ENCODE results near the gene ZFYVE9. TPM values are rescaled to one million over a fixed set of nuclear protein-coding genes. Genes with fewer than 3 reads are reported as not detected.
A peak's percentile ranks its signal among the peaks of the same experiment; 100 is the strongest.
"Not testable (repeated sequence)": the region's sequence is repeated elsewhere in the genome, so short reads cannot be mapped to it uniquely, and the experiment has no call there.

ZFYVE9 gene
- polyA plus RNA-seq, 1 donor = 40.2 TPM

- DNase-seq = no peak
These were observed 49.6 kb downstream of the ZFYVE9 start for GRCh38 chr1:52191395-52191965.

DNA sequence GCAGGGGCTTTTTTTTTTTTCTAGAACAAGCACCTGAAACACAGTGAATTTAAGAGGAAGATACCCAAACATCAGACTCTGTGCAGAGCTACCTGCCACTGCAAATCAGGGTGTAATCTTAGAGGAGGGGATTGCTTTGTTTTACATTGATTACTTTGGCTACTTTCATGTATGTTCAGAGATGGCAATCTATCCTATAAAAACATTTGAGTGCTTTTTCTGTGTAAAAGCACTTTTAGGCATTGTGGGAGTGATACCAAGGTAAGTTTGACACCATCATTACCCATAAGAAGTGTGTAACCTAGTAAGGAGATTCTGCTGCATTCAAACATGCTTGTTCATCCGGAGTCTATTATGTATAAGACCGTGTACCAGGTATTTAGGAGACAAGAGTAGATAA lies 50.1 kb downstream of the ZFYVE9 start:
- DNase-seq = no peak

GRCh38 chr1:52192436-52192835 lies 50.5 kb downstream of the ZFYVE9 start:
- no peak for DNase-seq

DNA sequence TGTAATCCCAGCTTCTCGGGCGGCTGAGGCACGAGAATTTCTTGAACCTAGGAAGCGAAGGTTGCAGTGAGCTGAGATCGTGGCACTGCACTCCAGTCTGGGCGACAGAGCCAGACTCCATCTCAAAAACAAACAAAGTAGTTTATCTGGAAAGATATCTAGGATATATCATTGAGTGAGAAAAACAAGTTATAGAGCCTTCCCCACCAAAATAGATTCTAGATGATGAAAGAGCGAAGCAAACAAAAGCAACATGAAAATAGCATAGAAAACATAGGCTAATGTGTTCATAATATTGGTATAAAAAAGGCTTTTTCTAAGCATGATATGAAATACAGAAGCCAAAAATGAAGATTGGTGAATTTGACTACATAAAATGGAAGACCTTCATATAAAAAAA lies 52.1 kb downstream of the ZFYVE9 start:
- no peak for DNase-seq

- DNase-seq = no peak
These were observed 53.3 kb downstream of the ZFYVE9 start for GRCh38 chr1:52195161-52195560.

- peak; percentile 10 for DNase-seq
These were observed 62.2 kb downstream of the ZFYVE9 start for GRCh38 chr1:52203935-52204625.

GRCh38 chr1:52204696-52205095 lies 62.8 kb downstream of the ZFYVE9 start:
- no peak for DNase-seq

GRCh38 chr1:52206686-52207085 lies 64.8 kb downstream of the ZFYVE9 start:
- DNase-seq = not testable (repeated sequence)

- DNase-seq = no peak
These were observed 67.5 kb downstream of the ZFYVE9 start for GRCh38 chr1:52209429-52209828.

DNA sequence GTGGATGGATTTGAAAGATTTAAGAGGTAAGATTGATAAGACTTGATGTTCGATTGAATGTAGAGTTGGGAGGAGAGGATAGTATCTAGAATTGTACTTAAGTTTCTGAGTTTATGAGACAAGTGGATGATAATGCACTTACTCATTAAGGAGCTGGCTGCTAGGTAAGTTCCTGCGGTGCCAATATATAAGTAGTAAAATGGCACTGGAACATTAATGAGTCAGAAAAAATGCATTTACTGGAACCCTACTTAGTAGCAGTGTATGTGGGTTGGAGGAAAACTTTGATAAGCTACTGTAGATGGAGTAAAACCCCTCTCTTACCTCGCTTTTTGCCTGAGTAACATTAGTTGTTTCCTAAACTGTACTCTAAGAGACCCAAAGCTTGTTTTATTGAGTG lies 68.2 kb downstream of the ZFYVE9 start:
- no peak for DNase-seq

- DNase-seq = no peak
These were observed 75.1 kb downstream of the ZFYVE9 start for GRCh38 chr1:52216907-52217458.

- DNase-seq = no peak
These were observed 83.3 kb downstream of the ZFYVE9 start for GRCh38 chr1:52225174-52225573.

DNA sequence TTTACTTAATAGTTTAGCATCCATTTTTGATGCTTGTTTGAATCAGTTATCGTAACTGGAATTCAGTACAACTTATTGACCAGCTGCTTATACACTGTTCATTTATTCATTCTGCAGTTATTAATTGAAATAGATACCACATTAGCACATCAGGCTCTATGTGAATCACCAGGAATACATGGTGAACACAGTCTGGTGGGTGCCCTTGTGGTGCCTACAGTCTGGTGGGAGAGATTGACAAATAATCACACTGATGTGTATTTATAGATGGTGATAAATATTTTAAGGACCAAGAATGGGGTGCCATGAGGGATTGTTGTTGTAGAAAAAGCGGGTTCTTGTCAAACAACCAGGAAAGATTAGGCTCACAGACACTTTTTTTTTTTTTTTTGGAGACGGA lies 87.6 kb downstream of the ZFYVE9 start:
- no peak for DNase-seq

GRCh38 chr1:52233463-52233862 lies 91.6 kb downstream of the ZFYVE9 start:
- no peak for DNase-seq

GRCh38 chr1:52234014-52234413 lies 92.1 kb downstream of the ZFYVE9 start:
- DNase-seq = no peak

- DNase-seq = no peak
These were observed 92.8 kb downstream of the ZFYVE9 start for GRCh38 chr1:52234708-52235107.

DNA sequence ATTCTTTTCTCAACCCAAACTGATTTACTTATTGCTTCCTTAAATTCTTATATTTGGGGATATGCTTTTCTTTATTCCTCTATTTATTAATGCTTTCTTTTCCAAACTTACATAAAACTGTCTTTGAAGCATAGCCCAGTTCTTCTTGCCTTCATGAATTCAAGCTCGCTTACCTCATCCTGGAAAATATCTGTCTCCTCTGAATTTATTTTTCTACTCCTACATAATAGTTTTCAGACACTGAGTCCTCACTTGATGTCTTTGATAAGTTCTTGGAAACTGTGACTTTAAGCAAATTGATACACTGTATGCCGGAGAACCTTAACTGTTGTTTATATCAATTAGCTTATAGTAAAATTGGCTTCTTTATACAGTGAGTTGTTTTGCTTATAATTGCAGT lies 93.8 kb downstream of the ZFYVE9 start:
- DNase-seq = no peak

GRCh38 chr1:52237430-52237829 lies 95.5 kb downstream of the ZFYVE9 start:
- no peak for DNase-seq

DNA sequence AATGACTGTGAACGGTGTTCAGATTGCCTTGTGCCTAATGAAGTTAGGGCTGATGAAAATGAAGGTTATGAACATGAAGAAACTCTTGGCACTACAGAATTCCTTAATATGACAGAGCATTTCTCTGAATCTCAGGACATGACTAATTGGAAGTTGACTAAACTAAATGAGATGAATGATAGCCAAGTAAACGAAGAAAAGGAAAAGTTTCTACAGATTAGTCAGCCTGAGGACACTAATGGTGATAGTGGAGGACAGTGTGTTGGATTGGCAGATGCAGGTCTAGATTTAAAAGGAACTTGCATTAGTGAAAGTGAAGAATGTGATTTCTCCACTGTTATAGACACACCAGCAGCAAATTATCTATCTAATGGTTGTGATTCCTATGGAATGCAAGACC lies 96.6 kb downstream of the ZFYVE9 start:
- no peak for DNase-seq

GRCh38 chr1:52238887-52239707 lies 97.2 kb downstream of the ZFYVE9 start:
- DNase-seq = no peak

DNA sequence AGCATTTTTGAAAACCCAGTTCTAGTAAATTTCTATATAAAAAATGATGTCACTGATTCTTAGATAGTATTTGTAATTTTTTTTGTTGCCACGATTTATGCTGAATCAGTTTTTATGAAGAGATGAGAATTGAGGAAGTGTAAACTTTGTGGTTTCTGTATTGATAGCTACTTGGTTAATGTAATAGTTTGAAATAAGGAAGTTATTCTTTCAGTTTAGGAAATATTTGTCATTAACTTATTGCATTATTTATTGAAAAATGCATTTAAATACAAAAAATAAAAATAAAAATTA lies 97.8 kb downstream of the ZFYVE9 start:
- no peak for DNase-seq

DNA sequence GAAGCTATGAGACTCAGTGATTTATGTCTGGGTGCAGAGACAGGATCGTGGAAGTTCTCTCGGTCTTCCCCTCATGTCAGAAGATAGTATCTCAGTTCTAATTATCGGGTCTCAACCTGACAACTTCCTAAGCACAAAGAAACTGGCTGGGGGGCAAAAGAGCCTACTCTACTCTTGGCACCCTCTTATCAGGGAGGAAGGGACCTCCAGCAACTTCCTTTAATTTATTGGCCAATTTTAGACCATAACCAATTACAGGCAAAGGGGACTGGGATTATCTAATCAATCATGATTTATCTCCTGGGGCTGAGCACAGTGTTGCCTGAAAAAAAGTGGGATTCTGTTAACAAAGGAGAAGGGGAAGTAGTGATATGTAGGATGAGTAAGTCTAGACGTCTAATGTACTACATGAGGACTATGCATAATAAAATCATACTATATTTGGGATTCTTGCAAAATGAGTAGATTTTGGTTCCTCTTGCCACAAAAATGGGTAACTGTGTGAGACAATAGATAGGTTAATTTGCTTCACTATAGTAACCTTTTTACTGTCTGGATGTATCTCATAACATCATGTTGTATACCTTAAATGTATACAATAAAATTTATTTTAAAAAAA lies 98.8 kb downstream of the ZFYVE9 start:
- DNase-seq = no peak
